ENCODE data around the gene CDYL2. TPM values are rescaled to one million over a fixed set of nuclear protein-coding genes. Genes with fewer than 3 reads are reported as not detected.
"Not testable (repeated sequence)": the region's sequence is repeated elsewhere in the genome, so short reads cannot be mapped to it uniquely, and the experiment has no call there.

Gene CDYL2
- total RNA-seq, 1 donor from 2014 or later = 9.4 TPM

DNA sequence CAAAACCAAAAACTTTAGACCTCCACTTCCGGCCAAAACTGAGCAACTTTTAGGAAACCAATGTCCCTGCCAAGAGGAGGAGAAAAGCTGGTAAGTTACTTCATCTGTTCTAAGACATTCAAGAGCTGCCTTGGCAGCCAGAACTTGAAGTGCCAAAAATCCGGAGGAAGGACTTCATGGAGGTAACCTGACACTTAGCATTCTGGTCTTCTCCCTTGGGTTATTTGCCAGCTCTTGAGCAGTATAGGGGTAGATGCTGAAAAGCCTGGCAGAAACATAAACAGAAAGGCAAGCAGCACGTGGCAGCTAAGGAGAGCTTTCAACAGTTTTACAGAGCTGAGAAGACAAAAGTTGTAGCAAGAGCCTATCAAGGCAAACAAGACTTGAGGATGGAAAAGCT is 53.2 kb downstream of the CDYL2 start:
- FAIRE-seq (no peak), DNase-seq (ENCODE audit: low spot score in 2 of 2) (no peak)

DNA sequence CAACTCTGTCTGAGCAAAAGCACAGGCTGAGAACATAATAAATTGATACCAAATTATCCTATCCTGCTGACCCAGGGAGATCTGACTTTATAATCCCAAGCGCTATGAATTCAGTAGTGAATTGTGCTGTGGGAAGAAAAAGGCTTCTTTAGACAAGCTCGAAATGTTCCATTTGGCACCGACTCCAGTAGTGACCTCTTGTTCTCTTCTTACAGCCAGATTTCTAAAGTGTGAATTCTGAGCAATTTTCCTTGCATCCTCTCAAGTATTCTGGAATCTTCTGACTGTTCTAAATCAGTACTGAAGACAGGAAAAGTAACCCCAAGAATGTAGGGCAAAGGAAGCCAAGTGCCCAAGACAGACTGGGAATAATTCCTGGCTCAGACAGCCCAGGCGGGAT is 58.2 kb downstream of the CDYL2 start:
- DNase-seq (ENCODE audit: low spot score in 2 of 2) (no peak), FAIRE-seq (no peak)

DNA sequence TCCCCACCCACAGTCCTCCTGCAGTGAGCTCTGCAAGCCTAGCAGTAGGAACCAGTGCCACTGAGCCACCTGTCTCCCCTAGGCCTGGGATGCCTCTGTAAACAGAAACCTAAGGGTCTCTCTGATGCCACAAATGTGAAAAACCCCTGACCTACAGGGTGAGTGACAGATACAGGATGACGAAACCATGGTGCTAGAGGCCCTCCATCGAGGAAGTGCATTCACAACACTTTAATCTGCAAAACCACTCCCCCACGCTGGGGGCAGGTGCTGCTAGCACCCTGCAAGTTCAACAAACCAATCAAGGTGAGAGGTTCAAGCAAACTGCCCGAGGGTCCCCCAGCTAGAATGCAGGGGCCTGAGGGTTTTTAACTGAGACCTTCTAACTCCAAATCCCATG is 59.5 kb downstream of the CDYL2 start:
- no peak for FAIRE-seq

DNA sequence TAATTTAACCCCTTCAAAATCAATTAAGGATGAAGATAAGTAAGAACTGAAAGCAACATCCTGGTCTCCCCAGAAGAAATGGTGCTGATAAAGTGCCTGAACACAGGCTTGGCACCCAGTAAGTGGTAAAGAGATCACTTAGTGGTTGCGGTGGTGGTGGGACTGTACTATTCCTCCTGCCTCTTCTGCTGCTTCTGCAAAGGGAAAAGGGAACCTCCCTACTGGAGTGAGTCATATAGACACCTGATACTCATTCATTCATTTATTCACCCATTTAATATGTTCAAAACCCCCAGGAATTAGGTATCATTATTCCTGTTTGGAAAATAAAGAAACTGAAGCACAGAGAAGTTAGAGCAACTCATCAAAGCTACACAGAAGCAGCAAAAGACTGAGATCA is 60.6 kb downstream of the CDYL2 start:
- DNase-seq (ENCODE audit: low spot score in 2 of 2) (no peak), FAIRE-seq (no peak)

More for the DNA sequence above, 59.5 kb downstream of the CDYL2 start:
- DNase-seq (ENCODE audit: low spot score in 2 of 2) = no peak

DNA sequence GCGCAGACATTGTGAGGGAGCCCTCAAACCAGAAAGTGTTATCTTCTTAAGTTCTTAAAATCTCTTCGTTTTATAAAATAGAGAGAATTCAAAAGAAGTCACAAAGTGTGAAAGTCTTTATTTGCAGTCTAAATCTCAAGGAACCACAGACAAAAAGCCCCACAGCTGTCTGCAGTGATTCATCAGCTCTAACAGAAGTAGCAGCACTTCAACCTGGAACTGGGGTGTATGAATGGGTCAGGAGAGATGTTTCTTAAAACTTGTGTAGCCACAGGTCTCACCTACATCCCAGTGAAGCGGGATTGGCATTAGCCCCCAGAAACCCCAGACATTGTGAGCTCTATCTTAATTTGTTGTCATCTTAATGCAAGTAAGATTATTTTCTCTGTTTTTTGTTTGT is 61.1 kb downstream of the CDYL2 start:
- FAIRE-seq = no peak
- DNase-seq (ENCODE audit: low spot score in 2 of 2) = no peak

DNA sequence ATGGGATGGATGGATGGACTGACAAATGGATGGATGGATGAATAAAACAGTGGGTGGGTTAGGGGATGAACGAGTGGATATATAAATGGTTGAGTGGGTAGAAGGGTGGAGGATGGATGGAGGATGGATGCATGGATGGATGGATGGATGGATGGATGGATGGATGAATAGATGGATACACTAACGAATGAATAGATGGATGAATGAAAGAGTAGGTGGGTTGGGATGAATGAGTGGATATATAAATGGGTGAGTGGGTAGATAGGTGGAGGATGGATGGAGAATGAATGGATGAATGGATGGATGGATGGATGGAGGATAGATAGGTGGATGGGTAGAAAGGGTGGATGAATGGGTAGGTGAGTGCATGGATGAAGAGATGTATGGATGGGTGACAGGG is 62.1 kb downstream of the CDYL2 start:
- DNase-seq (ENCODE audit: low spot score in 2 of 2) (no peak), FAIRE-seq (no peak)

DNA sequence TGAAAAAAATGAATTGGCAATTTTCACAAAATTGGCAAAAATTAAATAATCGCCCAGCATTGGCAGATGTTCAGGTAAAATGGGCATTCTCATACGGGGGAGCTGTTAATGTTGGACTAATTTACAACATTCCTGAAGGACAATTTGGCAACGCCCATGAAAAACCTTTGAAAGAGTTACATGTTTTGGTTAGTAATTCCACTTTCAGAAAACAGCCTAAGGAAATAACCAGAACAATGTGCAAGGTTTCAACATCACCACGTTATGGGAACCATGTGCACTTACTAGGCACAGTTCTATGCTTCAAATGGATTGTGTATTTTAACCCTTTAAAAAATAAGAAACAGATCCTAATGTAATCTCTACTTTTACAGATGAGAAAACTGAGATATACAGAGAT is 62.7 kb downstream of the CDYL2 start:
- FAIRE-seq (no peak), DNase-seq (ENCODE audit: low spot score in 2 of 2) (no peak)

DNA sequence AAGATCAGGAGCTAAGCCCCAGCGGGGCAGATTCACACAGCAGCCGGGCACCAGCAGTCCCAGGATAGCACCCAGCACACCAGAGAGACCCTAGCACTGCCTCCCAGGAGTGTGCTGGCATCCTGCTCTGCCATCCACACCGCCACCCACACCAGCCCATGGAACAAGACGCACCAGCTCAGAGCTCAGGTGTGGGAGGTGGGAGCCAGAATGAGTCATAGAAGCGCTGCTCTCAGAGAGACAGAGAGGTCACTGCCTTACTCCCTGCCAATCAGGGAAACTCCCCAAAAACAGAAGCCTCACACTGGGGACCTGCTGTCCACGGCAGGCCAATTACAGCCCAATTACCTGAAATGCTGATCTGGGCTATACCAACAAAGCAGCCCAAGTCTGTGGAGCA is 64.9 kb downstream of the CDYL2 start:
- FAIRE-seq (no peak), DNase-seq (ENCODE audit: low spot score in 2 of 2) (no peak)

DNA sequence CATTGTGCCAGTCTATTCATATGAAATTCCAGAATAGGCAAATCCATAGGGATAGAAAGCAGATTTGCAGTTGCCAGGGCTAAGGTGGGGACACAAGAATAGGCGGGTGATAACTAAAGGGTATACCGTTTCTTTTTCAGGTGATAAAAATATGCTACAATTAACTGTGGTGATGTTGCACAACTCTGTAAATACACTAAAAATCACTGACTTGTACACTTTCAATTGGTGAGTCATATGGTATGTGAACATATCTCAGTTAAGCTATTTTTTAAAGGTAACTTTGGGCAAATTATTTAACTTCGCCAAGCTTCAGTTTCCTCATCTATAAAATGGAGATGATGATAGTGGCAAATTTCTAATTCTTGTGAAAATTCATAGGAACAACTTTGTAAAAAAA is 65.9 kb downstream of the CDYL2 start:
- no peak for DNase-seq (ENCODE audit: low spot score in 2 of 2)
- FAIRE-seq = no peak

DNA sequence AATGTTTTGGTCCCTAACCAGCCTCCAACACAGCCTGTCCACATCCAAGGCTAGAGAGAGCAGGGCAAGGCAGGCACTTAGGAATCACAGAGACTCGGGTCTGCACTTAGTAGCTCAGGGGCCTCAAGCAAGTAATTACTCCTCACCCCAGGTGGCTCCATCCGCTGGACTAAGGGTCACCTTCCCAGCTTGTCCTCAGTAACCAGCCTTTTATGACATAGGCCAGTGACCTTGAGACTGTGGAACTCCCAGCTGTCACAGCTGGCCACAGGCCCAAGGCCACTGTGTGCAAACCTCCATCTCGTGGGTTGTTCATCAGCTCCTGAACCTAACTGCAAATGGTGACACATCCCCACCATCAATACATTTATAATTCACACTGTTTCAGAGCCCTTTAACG is 68.6 kb downstream of the CDYL2 start:
- DNase-seq (ENCODE audit: low spot score in 2 of 2) = no peak
- FAIRE-seq = no peak

DNA sequence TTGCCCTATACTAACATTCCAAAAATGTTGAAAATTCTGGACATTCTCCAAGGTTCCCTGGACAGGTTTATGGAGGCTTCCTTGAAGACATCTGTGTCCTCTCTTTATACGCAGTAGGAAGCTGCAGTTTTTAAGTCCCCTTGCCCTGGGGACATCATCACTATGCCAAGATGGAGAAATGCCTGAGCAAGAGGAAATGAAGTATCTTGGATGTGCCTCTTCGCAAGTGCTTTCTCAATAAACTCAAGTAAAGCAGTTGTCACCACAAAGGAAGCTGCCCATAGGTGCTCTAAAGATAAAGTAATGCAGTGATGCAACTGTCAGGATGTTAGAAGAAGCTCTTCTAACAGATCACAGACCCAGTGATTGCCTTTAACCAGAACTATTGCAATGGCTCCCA is 71.0 kb downstream of the CDYL2 start:
- FAIRE-seq (no peak), DNase-seq (ENCODE audit: low spot score in 2 of 2) (no peak)

DNA sequence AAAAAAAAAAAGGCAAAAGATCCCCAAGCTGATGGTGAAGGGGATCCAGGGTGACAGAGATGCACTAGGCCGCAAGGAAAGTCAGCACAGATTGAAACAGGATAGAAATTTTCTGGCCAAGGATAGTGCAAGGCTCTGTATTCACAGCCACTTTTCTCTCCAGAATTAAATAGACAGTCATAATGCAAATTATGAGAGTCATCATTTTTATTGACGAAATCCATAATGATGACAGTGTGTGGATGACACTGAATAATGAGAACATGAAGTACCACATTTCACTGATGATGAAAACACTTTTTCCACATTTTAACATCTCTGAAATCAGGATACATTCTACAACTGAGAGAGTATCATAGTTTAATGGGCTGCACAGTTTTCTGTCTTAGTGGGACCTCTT is 72.5 kb downstream of the CDYL2 start:
- no peak for FAIRE-seq
- no peak for DNase-seq (ENCODE audit: low spot score in 2 of 2)

DNA sequence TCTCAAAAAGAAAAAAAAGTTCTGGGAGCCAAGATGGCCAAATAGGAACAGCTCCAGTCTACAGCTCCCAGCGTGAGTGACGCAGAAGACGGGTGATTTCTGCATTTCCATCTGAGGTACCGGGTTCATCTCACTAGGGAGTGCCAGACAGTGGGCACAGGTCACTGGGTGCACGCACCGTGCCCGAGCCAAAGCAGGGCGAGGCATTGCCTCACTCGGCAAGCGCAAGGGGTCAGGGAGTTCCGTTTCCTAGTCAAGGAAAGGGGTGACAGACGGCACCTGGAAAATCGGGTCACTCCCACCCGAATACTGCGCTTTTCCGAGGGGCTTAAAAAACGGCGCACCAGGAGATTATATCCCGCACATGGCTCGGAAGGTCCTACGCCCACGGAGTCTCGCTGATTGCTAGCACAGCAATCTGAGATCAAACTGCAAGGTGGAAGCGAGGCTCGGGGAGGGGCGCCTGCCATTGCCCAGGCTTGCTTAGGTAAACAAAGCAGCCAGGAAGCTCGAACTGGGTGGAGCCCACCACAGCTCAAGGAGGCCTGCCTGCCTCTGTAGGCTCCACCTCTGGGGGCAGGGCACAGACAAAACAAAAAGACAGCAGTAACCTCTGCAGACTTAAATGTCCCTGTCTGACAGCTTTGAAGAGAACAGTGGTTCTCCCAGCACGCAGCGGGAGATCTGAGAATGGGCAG is 77.2 kb downstream of the CDYL2 start:
- not testable (repeated sequence) for FAIRE-seq; DNase-seq (ENCODE audit: low spot score in 2 of 2)

DNA sequence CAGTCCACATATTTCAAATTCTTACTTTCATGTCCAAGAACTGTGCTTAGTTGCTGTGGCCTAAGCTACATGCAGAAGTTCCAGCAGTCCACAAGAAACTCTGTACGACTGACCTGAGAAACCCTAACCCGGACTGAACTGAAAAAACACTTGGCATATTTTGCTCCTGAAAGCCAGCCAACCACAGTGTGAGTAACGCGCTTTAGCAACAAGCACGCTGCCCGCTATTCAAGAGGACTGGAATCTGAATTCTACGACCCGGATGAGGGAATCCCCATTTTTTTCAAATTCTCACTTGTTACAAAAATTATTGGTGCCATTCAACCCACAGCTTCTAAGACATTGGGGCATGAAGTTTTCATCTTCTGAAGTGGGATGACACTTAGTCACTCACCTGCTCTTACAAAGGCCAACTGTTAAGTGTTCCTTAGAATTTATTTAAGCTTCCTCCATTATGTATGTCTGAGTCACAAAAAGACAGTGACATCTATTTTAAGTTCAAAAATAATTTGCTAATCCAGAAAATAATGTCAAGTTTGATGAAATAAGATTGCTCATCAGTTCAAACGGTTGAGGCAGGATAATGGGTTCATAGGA is 78.7 kb downstream of the CDYL2 start:
- DNase-seq (ENCODE audit: low spot score in 2 of 2) (no peak), FAIRE-seq (no peak)

DNA sequence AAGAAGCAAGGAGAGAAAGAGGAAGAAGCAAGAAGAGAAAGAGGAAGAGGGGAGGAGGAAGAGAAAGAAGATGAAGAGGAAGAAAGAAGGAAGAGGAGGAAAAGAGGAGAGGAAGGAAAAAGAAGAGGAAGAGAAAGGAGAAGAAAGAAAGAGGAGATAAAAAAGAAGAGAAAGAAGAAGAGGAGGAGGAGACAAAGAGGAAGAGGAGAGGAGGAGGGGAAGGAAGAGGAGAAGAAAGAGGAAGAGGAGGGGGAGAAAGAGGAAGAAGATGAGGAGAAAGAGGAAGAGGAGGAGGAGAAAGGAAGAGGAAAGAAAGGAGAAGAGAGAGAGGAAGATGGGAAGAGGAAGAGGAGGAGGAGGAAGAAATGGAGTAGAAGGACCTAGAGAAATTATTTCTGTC is 80.4 kb downstream of the CDYL2 start:
- no peak for DNase-seq (ENCODE audit: low spot score in 2 of 2)
- FAIRE-seq = no peak

DNA sequence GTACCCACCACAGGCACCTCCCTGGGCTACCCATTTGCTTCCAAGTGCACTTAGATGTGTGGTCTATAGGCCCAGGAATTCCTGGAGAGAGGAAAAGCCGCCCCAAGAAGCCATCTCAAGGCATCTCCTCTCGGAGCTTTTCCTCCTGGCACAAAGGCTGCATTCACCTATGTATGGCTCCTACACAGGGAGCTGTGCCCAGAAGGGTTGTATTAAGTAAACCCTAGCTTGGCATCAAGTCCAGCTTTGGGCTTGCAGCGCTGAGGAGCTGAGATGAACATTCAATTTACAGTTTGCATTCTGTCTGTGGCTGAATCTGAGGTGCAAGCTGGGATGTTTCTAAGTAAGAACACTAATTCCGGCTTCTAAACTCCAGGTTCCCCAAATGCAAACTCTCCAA is 81.3 kb downstream of the CDYL2 start:
- DNase-seq (ENCODE audit: low spot score in 2 of 2) (no peak), FAIRE-seq (no peak)

DNA sequence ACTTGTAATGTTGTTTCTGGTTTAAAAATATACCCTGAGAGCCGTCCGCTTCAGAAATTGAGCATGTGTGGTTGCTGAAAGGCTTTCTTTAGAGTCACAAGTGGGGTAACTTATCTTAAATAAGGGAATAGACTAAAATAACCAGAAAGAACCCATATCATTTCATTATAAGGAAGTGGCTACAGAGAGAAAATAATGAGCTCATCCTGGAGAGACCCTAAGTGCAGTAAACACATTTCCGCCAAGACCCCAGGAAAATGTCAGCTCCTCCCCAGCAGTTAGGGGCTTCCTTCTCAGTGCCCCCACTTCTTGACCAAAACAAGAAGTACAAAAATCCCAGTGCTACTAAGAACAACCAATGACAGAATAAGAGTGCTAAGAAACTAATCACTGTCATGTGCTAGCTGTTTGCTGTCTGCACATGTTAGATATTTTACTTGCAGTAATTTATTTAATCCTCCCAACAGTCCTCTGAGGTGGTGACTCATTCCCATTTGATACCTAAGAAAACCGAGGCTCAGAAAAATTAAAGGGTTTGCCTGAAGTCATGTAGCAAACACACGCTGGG is 83.5 kb downstream of the CDYL2 start:
- FAIRE-seq (no peak), DNase-seq (ENCODE audit: low spot score in 2 of 2) (no peak)

DNA sequence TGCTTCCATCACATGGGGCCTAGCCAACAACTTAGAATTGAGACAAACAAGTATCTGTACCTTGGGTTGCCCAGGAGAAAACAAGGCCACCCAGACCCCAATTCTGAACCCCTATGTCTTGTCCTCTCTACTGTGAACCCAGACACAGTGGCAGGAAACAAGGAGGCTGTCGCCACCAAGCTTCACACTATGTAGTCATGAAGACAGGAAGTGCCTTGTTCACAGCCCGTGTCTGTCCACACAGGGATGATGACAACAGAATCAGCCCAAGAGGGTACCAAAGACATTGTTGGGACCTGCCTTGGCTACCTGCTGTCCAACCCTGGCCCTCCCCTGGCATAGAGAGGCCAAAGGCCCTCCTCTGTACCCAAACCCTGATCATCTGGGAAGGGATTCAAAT is 84.8 kb downstream of the CDYL2 start:
- no peak for DNase-seq (ENCODE audit: low spot score in 2 of 2)
- FAIRE-seq = no peak

DNA sequence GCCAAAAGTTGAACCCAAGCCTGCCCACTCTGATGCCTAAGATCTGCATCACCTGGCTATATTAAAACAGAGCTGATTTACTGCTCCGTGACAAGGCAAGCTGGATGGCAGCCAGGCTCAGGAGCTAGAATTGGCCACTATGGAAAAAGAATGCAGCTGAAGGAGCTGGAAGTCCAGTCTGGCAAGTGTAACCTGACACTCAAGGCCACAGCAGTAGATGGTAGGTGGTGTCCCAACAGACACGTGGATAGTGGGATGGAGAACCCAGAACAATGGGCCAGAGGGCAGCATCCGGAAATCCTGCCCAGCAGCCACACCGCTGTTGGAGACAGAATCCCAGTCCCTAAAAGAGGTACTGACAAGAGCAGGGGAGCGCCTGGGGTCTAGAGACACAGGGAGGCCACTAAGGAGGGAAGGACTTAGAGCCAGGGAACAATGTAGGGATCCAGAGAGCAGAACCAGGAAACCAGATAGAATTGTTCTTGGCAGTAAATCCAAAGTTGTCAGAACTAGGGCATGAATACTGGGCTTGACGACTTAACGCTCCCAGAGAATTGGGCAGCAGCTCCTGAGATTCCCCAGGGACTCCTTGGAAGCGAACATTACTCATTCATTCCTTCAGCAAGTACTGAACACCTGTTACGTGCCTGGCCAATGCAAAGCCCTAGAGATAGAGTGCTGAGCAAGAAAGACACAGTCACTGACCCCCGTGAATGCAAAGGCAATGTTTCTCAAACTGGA is 85.7 kb downstream of the CDYL2 start:
- DNase-seq (ENCODE audit: low spot score in 2 of 2) = no peak

DNA sequence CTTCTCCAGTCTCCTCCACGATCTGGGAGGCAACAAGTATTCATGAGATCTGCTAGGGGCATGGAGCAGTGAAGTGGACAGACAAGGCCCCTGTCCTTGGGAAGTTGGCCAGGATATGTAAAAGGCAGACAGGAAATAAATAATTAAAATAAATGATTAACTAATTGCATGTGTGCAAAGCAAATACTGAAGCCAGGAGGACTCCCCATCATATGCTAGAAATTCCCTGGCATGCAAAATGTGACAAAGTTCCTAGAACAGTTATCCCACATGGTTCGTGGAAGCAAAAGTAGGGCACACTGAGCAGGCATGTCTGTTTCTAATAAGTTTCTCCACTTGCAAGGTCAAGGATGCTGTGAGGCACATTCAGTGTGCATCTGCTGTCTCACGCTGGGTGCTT is 86.8 kb downstream of the CDYL2 start:
- FAIRE-seq = no peak

More for the DNA sequence above, 85.7 kb downstream of the CDYL2 start:
- FAIRE-seq = no peak

DNA sequence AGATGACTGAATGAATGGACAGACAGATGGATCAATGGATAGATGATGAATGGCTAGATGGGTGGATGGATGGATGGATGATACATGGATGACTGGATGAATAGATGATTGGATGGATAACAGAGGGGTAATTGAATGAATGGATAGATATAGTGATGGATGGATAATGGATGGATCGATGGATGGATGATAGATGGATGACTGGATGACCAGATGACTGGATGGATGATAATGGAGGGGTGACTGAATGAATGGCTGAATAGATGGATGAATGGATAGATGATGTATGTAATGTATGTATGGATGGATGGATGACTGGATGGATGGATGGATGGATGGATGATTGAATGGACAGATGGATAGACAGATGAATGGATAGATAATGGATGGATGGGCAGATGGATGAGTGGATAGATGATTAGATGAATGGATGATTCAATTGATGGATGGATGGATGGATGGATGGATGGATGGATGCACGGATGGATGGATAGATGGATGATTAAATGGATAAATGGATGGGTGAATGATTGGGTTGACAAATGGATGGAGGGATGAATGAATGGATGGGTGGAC is 87.7 kb downstream of the CDYL2 start:
- DNase-seq (ENCODE audit: low spot score in 2 of 2) (no peak), FAIRE-seq (no peak)

More for the DNA sequence above, 86.8 kb downstream of the CDYL2 start:
- no peak for DNase-seq (ENCODE audit: low spot score in 2 of 2)
